SU-DHL-6 (cell line): ENCODE results near the gene PAAF1.

Source experiments
- EZH2phosphoT487 ChIP-seq: fragments of 200-600 bp; sonication (generic), shearing (Covaris generic); conservative IDR thresholded peaks from 2 replicates; pipeline ENCODE4 v1.6.1; 2018; ENCODE audit warnings: mild to moderate bottlenecking, antibody characterized with exemption, low read length, moderate library complexity, mixed read lengths
- TF ChIP-seq, protein P1 (sequence below): fragments of 200-600 bp; sonication (generic); IDR thresholded peaks from one replicate; pipeline ENCODE4 v1.5.1; 2017; ENCODE audit warnings: antibody characterized with exemption, mild to moderate bottlenecking, low read length, moderate library complexity; ENCODE audit not compliant: insufficient read depth, poor library complexity, severe bottlenecking

DNA sequence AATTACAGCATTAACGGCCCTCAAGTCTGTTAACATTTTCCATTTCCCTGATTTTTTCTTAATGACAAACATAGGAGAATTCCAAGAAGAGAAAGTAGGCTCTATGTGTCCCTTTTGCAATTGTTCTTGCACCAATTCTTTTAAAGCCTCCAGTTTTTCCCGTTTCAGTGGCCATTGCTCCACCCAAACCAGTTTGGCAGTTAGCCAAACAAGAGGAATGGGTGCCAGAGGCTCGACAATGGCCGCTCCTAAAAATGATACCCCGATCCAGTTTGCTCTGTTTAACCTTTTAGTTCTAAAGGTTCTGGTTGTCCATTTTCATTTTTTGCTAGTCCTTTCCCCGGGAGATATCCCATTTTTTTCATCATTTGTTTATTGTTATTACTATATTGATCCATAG lies 67.3 kb downstream of the PAAF1 start:
- TF ChIP-seq, protein P1, sequence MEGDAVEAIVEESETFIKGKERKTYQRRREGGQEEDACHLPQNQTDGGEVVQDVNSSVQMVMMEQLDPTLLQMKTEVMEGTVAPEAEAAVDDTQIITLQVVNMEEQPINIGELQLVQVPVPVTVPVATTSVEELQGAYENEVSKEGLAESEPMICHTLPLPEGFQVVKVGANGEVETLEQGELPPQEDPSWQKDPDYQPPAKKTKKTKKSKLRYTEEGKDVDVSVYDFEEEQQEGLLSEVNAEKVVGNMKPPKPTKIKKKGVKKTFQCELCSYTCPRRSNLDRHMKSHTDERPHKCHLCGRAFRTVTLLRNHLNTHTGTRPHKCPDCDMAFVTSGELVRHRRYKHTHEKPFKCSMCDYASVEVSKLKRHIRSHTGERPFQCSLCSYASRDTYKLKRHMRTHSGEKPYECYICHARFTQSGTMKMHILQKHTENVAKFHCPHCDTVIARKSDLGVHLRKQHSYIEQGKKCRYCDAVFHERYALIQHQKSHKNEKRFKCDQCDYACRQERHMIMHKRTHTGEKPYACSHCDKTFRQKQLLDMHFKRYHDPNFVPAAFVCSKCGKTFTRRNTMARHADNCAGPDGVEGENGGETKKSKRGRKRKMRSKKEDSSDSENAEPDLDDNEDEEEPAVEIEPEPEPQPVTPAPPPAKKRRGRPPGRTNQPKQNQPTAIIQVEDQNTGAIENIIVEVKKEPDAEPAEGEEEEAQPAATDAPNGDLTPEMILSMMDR = no peak
- no peak for TF ChIP-seq EZH2phosphoT487
